ENCODE data around the gene DOCK3.
"Not testable (repeated sequence)": the region's sequence is repeated elsewhere in the genome, so short reads cannot be mapped to it uniquely, and the experiment has no call there.

Gene DOCK3

DNA sequence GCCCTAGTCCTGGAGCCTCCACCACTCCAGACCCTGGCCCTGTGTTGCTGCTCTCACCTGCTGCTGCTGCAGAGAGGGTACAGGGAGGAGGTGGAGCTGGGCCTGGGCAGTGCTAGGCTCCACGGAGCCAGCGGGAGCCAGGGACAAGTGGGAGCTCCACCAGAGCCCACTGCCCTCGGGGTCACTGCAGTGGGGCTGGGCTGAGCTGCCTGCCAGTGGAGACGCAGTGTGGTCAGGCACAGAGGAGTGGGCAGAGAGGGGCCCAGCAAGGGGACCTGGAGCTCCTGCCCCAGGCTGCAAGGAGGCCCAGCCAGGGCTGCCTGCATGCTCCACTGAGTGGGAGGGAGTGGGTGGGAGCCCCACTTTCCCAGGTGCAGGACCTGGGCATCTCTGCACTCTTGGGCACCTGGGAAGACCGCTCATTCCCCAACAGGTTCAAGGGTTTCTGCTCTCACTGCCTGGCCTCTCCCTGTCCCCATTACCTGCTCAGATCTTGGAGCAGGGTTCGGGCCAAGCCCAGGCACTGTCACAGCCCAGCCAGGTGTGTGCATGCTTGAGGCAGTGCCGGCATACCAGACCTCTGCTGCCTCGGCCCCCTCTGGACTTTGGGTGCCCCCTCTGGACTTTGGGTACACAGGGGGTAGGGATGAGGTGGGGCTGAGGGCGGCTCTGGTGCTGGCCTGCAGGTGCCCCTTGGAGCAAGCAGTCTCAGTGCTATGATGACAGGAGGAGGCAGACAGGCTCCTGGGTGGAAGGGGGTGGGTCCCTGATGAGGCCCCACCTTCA, 308.0 kb downstream of the DOCK3 start:
- DNase-seq (ENCODE audit: low read depth in 2 of 2), result no peak

DNA sequence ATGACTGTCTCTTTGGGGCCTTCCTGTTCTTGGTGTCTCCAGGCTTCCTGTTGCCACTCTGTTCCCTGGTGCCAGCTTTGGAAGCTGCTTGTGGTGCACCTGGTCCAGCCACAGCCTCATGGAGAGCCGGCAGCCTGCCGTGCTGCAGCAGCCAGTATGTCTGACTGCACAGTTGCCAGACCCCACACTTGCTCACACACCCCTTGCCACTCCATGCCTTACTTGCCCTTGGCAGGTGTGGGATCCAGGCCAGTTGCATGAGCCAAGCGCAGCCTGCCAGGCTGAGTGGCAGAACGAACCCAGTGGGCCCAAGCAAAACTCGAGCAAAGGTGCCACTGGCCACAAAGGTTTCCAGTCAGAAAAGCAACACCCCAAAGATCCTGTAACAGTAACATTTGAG, 309.2 kb downstream of the DOCK3 start:
- no peak for DNase-seq (ENCODE audit: low read depth in 2 of 2)

DNA sequence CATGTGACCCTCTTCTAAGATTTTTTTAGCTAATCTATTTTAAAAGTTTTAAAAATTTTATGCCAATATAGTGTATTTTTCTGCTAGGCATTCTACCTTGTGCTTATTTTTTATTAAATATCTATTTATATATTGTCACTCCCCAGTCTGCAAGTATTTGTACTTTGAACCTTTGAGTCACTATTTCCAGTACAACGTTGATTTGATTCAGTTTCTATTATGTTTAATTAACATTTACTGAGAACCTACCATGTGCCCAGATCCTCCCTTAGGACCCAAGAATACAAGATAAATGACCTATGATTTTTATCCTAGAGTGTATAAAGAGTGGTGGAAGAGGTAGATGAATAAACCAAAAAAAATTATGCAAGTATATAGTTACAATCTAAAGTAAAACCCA, 311.2 kb downstream of the DOCK3 start:
- no peak for DNase-seq (ENCODE audit: low read depth in 2 of 2)

DNA sequence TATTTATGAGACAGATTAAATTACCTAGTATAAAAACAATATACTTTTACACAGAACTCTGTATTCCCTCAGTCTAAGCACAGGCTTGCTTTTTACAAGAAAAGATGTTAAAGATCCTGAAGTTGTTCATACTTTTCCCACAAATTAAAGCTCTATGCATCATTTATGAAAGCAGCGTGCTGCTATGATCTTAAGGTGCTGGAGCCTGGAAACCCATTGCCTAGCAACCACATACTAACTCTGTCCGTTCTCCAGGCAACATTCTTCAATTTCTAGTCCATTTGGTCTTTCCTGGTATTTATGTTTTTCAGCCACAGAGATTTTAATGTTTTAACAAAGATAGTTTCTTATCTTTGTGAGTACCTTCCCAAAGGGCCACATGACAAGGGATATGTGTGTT, 312.0 kb downstream of the DOCK3 start:
- DNase-seq (ENCODE audit: low read depth in 2 of 2), result no peak

DNA sequence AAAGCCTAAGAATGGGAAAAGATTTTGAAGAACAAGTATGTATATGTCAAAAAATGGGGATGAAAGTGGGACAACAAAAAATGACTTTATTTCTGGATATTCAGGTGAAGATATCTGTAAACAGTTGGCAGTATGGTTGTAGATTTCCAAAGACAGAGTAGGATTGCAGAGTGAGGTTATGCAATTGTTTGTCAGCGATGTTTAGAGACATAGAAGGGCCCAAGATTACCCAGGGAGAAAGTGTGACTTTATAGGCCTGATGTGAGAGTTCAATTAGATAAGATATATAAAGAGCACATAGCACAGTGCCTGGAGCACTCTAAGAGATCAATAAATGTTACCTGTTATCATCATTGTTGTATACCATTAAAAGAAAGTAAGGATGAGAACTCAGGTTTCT, 319.8 kb downstream of the DOCK3 start:
- no peak for DNase-seq (ENCODE audit: low read depth in 2 of 2)

DNA sequence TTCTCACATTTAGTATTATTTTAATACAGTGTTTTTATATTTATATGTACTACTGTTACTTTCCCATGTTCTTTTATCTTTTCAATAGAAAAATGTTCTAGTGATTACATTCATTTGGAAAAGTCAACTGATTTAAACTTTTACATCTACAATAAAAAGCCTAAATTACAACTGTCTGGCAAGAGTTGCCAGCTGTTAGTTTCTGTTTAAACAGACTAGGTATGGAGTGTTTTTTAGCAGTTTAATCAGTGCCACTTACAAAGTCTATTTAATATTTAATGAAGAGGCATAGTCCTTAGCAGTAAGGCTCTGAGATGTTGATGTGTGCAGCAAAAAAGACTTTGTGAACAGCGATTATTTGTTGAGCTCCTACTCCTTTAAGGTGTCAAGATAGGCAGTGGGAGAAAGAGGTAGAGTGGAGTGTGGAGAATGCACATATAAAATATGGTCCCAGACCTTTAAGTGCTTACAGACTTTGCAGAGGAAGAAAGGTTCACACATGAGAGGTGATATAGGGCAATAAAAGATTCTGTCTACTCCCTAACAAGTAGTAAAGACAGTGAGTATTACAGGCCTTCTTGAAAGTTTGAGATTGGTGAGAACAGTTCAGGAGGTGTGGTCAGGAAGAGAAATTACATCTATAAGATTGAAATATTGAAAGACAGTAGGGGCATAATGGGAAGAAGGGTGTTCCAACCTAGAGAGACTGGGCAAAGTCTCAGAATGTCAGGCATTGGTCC, 320.5 kb downstream of the DOCK3 start:
- DNase-seq (ENCODE audit: low read depth in 2 of 2), result no peak

DNA sequence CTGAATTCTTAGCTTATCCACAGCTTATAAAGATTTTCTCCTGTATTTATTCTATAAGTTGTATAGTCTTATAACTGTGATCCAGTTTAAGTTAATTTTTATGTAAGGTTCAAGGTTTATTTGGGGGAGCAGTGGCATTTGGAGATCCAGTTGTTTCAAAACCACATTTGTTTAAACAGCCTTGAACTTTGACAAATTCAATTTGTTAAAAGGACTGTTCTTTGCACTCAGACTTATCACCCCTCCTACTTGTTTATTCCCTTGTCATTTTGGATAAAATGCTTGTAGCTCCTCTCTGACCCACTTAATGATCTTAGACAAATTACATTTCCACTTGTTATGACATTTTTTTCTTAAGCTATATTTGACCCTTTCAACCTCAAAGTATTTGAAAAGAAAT, 327.8 kb downstream of the DOCK3 start:
- no peak for DNase-seq (ENCODE audit: low read depth in 2 of 2)

DNA sequence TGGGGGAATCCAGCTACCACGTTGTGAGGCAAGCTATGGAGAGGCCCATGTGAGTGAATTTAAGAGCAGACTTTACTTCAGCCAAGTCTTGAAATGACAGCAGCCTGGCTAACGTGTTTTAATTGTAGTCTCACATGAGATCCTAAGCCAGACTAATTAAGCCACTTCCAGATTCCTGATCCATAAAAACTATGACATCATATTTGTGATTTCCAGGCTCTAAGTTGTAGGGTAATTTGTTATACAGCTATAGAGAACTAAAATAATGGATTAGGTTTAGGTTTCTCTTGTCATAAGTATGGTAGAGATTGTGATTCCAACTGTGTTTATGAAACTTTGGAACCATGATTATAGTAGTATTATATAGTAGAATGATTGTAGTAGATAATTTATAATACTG, 329.5 kb downstream of the DOCK3 start:
- DNase-seq (ENCODE audit: low read depth in 2 of 2), result no peak

DNA sequence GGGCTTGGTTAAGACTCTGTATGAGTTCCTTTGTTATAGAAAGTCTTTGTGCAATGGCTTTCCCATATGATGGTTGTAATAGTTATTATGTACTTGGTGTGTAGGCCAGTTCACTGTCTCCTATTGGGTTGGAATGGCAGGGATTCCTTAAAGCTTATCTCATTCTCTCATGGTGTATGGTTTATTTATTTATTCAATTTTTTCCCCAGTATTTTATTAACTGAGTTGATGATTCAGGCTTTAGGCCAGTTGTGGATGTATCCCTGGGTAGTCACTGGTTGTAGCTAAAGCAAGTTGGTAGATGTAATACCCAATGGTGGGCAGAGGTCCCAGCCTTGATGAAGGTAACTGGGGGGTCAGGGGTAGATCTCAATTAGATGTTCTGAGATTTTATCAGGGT, 349.4 kb downstream of the DOCK3 start:
- DNase-seq (ENCODE audit: low read depth in 2 of 2), result no peak

DNA sequence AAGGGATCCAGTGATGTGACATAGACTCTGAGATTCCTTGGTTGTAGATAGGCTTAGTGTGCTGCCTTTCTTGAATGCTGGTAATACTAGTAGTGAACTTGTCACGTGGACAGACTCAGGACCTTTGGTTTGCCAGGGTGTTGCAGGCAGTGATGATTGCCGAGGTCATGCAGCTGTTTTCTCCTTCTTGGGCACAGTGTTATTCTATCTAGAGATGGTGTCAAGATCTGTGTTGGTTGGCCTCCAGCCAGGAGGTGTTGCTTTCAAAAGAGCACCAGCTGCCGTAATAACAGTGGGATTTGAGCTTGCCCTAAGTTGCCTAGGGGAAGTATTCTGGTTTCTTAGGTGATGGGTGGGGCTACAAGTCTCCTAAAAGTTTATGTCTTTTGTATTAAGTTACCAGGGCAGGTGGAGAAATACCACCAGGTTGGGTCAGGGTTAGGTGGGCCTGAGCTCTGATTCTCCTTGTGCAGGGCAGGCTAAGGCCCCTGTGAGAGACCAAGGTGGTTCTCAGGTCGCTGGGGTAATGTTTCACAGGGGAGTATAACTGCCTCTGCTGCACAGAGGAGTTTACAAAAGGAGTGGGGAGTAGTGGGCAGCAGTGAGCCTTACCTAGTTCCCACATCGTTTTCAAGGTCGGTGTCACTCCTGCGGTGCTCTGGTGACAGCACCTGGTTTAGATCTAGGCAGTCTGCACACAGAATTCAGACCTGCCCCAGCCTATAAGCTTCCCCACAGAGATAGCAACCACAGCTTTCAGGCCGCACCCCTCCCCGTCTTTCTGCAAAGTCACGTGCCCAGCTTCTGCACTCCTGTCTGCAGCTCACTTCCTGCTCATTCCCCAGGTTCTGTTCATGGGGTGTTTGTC, 350.3 kb downstream of the DOCK3 start:
- DNase-seq (ENCODE audit: low read depth in 2 of 2), result peak; percentile 17 to 50

DNA sequence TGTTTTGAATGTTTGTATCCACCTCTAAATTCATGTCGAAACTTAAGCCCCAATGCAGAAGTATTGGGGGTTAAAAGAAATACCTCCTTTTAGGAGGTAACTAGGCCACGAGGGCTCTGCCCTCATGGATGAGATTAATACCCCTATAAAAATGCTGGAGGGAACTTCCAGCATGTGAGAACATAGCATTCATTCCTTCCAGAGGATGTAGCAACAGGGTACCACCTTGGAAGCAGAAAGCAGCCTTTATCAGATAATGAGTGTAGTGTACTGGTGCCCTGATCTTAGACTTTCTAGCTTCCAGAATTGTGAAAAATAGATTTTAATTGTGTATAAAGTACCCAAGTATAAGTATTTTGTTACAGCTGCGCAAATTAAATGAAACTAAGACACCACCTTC, 356.9 kb downstream of the DOCK3 start:
- DNase-seq (ENCODE audit: low read depth in 2 of 2), result no peak

DNA sequence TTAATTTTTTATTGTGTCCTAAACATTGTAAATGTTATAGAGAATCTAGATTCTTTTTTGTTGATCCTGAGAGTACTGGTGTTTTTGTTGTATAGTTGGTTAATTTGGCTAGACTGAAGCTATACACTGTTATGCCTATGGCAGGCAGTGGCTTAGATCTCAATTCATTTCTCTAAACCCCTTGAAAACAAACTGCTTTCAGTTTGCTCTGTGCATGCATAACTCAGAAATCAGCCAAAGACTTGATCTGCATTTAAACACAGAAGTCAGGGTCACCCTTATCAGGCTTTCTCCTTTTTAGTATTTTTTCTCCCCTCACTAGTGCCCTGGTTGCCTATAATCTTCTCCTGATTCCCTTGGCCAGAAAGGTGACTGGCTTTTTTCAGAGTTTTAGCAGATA, 360.9 kb downstream of the DOCK3 start:
- no peak for DNase-seq (ENCODE audit: low read depth in 2 of 2)

DNA sequence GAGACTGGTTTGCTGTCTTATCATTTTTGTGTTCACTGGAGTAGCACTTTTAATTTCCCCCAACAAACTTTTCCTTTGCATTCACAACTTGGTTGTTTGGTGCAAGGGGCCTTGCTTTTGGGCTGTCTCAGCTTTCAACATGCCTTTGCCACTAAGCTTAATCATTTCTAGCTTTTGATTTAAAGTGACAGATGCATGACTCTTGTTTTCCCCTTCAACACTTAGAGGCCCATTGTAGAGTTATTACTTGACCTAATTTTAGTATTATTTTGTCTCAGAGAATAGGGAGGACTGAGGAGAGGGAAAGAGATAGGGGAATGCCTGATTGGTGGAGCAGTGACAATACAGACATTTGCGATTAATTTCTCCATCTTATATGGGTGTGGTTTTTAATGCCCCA, 370.3 kb downstream of the DOCK3 start:
- DNase-seq (ENCODE audit: low read depth in 2 of 2), result no peak

DNA sequence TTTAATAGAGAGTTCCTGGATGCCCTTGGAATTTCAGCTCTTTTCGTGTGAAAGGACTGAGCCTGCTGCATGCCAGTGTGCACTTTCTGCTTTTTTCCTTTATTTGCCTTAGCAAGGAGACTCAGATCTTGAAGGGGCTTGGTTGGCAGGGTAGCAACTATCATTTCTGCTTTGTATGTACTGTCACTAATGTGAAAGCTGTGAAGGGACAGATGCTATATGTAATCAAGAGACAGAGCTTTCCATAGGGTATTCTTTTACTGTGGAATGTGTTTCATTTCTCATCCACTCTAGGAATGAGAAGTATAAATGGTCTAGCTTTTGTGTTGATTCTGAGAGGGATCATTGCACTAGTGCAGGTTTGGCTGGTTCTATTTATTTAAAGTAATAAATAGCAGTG, 377.8 kb downstream of the DOCK3 start:
- DNase-seq (ENCODE audit: low read depth in 2 of 2), result no peak

DNA sequence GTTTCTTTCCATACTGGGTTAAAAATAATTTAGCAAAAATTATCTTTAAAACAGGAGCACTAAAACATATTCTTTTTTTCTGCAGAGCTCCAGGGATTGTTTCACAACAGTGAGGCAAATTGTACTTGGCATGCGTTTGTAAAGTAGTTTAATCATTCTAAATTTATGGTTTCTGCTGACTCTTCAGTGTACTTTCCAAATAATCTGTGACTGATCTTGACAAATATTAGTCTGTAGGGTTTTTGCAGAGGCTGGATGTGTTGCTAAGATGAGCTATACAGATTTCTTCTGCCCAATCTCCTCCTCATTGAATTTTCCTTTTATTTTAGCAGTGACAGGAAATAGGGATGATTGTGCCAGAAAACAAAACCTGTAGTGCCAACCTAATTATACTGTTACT, 382.4 kb downstream of the DOCK3 start:
- no peak for DNase-seq (ENCODE audit: low read depth in 2 of 2)

DNA sequence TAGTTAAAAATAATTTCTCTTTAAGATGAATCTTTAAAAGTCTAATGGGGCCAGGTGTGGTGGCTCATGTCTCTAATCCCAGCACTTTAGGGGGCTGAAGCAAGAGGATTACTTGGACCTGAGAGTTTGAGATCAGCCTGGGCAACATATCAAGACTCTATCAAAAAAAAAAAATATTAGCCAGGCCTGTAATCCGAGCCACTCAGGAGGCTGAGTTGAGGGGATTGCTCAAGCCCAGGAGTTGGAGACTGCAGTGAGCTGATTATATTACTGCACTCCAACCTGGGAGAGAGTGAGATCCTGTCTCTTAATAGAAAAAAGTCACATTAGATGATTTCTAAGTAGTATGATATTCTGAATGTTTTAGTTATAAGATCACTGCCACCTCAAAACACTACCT, 388.3 kb downstream of the DOCK3 start:
- DNase-seq (ENCODE audit: low read depth in 2 of 2), result no peak

DNA sequence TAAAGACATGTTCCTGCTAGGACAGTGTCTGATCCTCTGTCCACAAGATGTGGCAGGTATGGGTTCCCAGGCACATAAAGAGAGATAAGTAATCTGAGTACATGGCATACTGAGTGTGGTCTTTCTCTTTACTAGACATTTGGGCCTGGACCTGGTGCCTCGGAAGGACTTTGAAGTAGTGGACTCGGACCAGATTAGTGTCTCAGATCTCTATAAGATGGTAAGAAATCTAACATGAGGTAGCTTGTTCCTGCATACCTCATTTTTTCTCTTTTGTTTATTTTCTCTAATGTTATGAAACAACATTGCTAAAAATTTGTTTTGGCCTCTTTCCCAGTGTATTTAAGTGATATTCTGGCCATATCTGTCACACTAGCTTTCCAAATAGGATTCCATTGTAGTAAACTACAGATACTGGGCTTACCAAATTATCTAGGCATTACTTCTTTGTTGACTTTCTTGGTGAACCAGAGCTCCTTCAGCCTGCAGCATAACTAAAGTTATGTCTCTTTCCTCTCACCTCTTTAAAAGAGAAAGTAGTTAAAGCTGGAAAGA, 400.6 kb downstream of the DOCK3 start:
- no peak for DNase-seq (ENCODE audit: low read depth in 2 of 2)

DNA sequence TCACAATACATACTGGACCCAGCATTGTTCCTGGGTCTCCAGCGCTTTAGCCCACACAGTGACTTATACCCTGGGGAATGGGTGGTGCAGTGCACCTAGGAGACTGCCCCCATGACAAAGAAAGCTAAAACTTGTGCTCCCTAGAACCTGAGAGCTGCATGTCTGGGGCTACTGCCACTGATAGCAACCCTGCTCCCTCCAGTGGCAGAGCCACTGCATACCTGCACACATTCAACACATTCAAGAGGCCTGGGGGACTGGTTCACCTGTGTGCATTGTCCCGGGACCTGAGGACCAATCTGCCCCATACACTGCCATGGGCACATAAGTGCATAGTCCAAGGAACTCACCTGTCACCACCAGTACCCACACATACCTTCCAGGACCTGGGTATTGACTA, 407.6 kb downstream of the DOCK3 start:
- no peak for DNase-seq (ENCODE audit: low read depth in 2 of 2)

DNA sequence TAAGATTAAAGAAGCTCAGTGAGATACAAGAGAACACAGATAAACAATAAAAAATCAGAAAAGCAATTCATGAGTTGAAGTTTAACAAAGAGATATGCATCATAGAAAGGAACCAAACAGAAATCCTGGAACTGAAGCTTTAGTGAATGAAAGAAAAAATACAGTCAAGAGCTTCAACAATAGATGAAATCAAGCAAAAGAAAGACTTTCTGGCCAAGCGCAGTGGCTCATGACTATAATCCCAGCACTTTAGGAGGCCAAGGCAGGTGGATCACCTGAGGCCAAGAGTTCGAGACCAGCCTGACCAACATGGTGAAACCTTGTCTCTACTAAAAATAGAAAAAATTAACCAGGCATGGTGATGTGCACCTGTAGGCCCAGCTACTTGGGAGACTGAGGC, 408.8 kb downstream of the DOCK3 start:
- DNase-seq (ENCODE audit: low read depth in 2 of 2), result no peak

DNA sequence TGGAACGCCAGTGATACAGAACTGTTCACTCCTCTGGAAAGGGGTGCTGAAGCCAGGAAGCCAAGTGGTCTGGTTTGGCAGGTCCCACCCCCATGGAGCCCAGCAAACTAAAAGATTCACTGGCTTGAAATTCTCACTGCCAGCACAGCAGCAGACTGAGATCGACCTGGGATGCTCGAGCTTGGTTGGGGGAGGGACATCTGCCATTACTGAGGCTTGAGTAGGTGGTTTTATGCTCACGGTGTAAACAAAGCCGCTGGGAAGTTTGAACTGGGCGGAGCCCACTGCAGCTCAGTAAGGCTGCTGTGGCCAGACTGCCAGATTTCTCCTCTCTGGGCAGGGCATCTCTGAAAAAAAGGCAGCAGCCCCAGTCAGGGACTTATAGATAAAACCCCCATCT, 417.4 kb downstream of the DOCK3 start:
- DNase-seq (ENCODE audit: low read depth in 2 of 2), result not testable (repeated sequence)

DNA sequence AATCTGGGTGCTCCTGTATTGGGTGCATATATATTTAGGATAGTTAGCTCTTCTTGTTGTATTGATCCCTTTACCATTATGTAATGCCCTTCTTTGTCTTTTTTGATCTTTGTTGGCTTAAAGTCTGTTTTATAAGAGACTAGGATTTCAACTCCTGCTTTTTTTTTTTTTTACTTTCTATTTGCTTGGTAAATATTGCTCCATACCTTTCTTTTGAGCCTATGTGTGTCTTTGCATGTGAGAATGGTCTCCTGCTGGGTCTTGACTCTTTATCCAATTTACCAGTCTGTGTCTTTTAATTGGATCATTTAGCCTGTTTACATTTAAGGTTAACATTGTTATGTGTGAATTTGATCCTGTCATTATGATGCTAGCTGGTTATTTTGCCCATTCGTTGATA, 420.1 kb downstream of the DOCK3 start:
- not testable (repeated sequence) for DNase-seq (ENCODE audit: low read depth in 2 of 2)
